K562 (cell line): Measurements from ENCODE around the gene PCID2. TPM values are rescaled to one million over a fixed set of nuclear protein-coding genes. Genes with fewer than 3 reads are reported as not detected.

Source experiments
- ATAC-seq: fragments of 200-7000 bp; cut with Tn5 transposase; 3 replicates; pipeline ENCODE4 v1.9.1; 2020; ENCODE audit warnings: moderate library complexity
- BruUV-seq: library from RNA; stranded (reverse); fragments of 400-500 nt; replicated peaks from 2 replicates; lab custom pipeline; 2021; lab: Mats Ljungman, UMichigan
- CTCF ChIA-PET: fragments of 300-600 bp; formaldehyde crosslinking; extraction: SDS; loops from one replicate; lab custom pipeline; 2021; ENCODE audit warnings: low intra/inter-chr PET ratio; lab: Yijun Ruan, JAX
- POLR2A ChIA-PET: fragments of 300-600, 350-650 bp; sonication (Branson Sonifier 250); formaldehyde crosslinking; extraction: SDS; loops from one replicate; lab custom pipeline; 2021; ENCODE audit warnings: antibody characterized with exemption, inconsistent platforms; lab: Yijun Ruan, JAX
- DNase-seq, 4 experiments: peaks; one replicate each; pipeline versions ENCODE4 v3.0.0 to v3.0.0-alpha.2; 2011 to 2018; ENCODE audit warnings: low spot score in 3 of 4, mixed read lengths in 3 of 4; ENCODE audit errors: extremely low read depth in 1 of 4
- FAIRE-seq: peaks from 2 replicates; lab custom pipeline; 2011; peaks lifted over from hg19 to GRCh38; lab: Jason Lieb, UNC
- H2AFZ ChIP-seq: 2 replicates; pipeline ENCODE4 v1.6.0; 2011; ENCODE audit warnings: low read depth, low read length, control low read depth, inconsistent platforms
- H3K27ac ChIP-seq: fragments of 200-600 bp; 3 replicates; pipeline ENCODE4 v1.8.0; 2011; ENCODE audit warnings: low read depth, mild to moderate bottlenecking, control low read depth, inconsistent platforms, low read length, moderate library complexity, mixed read lengths; ENCODE audit errors: extremely low read depth
- H3K27me3 ChIP-seq, 2 experiments: fragments of 300-600 bp in 1 of 2; 2 replicates in 1 of 2; 3 replicates in 1 of 2; pipeline versions ENCODE4 v1.6.0 to v1.8.0; 2011; ENCODE audit warnings: inconsistent platforms in 2 of 2, low read length in 2 of 2, mild to moderate bottlenecking in 1 of 2, mixed read lengths in 1 of 2, moderate library complexity in 1 of 2; ENCODE audit not compliant: control insufficient read depth in 2 of 2, insufficient read depth in 2 of 2
- H3K36me3 ChIP-seq: fragments of 300-600 bp; 3 replicates; pipeline ENCODE4 v1.8.0; 2011; ENCODE audit warnings: mild to moderate bottlenecking, low read length, inconsistent platforms; ENCODE audit not compliant: control insufficient read depth, insufficient read depth
- H3K4me1 ChIP-seq, 2 experiments: fragments of 200-600 bp in 1 of 2; replicated peaks in 1 of 2; 2 replicates in 1 of 2; 3 replicates in 1 of 2; pipeline versions ENCODE4 v1.5.1 to v1.8.0; 2011; ENCODE audit warnings: inconsistent platforms in 2 of 2, low read length in 2 of 2, mild to moderate bottlenecking in 1 of 2, mixed read lengths in 1 of 2, moderate library complexity in 1 of 2; ENCODE audit not compliant: control insufficient read depth in 2 of 2, insufficient read depth in 2 of 2
- H3K4me2 ChIP-seq: 2 replicates; pipeline ENCODE4 v1.6.1; 2011; ENCODE audit warnings: low read length, control low read depth, inconsistent platforms, mixed read lengths; ENCODE audit not compliant: insufficient read depth
- H3K4me3 ChIP-seq: fragments of 200-600 bp; sonication (generic), shearing (Covaris generic); 2 replicates; pipeline ENCODE4 v1.5.1; 2016; ENCODE audit warnings: control low read depth, inconsistent platforms
- H3K79me2 ChIP-seq: fragments of 200-600 bp; 3 replicates; pipeline ENCODE4 v1.8.0; 2011; ENCODE audit warnings: low read length, inconsistent platforms; ENCODE audit not compliant: control insufficient read depth, insufficient read depth
- H3K9ac ChIP-seq, 2 experiments: 2 replicates each; pipeline versions ENCODE4 v1.6.0 to v1.6.1; 2011; ENCODE audit warnings: low read depth in 2 of 2, low read length in 2 of 2, control low read depth in 1 of 2, inconsistent platforms in 1 of 2, mild to moderate bottlenecking in 1 of 2, mixed read lengths in 1 of 2; ENCODE audit not compliant: insufficient read depth in 1 of 2
- H3K9me1 ChIP-seq: one replicate; pipeline ENCODE4 v1.6.0; 2011; ENCODE audit warnings: inconsistent platforms, mild to moderate bottlenecking, low read length, moderate library complexity; ENCODE audit not compliant: control insufficient read depth, insufficient read depth
- H3K9me3 ChIP-seq: replicated peaks from 2 replicates; pipeline ENCODE4 v1.5.1; 2011; ENCODE audit warnings: low read depth, low read length, inconsistent platforms; ENCODE audit not compliant: control insufficient read depth, insufficient read depth
- H4K20me1 ChIP-seq: replicated peaks from 2 replicates; pipeline ENCODE4 v1.6.1; 2011; ENCODE audit warnings: low read length, inconsistent platforms, mixed read lengths; ENCODE audit not compliant: control insufficient read depth, insufficient read depth
- HDAC3 ChIP-seq: fragments of 450-650 bp; IDR thresholded peaks from 2 replicates; pipeline ENCODE4 v1.6.1; 2018; ENCODE audit warnings: borderline replicate concordance, mild to moderate bottlenecking, moderate library complexity; ENCODE audit not compliant: partially characterized antibody
- HDAC8 ChIP-seq: fragments of 450-650 bp; IDR thresholded peaks from 2 replicates; pipeline ENCODE4 v1.6.1; 2016; ENCODE audit warnings: mild to moderate bottlenecking, missing genetic modification characterization, moderate library complexity, missing compliant biosample characterization
- SETDB1 ChIP-seq: IDR thresholded peaks from one replicate; pipeline ENCODE4 v1.6.1; 2012; ENCODE audit warnings: low read length, control low read depth, inconsistent platforms
- SMAD4 ChIP-seq: fragments of 250-450 bp; sonication (Bioruptor Pico); conservative IDR thresholded peaks from 2 replicates; pipeline ENCODE4 v1.8.0; 2021; ENCODE audit warnings: inconsistent platforms, mild to moderate bottlenecking, moderate library complexity
- ZNF23 ChIP-seq: fragments of 250-450 bp; sonication (Bioruptor Pico); IDR thresholded peaks from 2 replicates; pipeline ENCODE4 v1.4.0; 2020; ENCODE audit warnings: mild to moderate bottlenecking
- ZNF3 ChIP-seq: fragments of 250-450 bp; sonication (Bioruptor Pico); IDR thresholded peaks from 2 replicates; pipeline ENCODE4 v1.5.0; 2021; ENCODE audit warnings: mild to moderate bottlenecking, moderate library complexity
- ZNF41 ChIP-seq: fragments of 250-450 bp; sonication (Bioruptor Pico); conservative IDR thresholded peaks from 2 replicates; pipeline ENCODE4 v1.4.0; 2020; ENCODE audit warnings: mild to moderate bottlenecking
- ZNF583 ChIP-seq: fragments of 250-450 bp; sonication (Bioruptor Pico); IDR thresholded peaks from 2 replicates; pipeline ENCODE4 v1.4.0; 2020
- WGBS: fragments of 100-300 bp; shearing (Covaris generic); methylation state at CpG from one replicate; pipeline ENCODE4 v1.1.6; 2016; ENCODE audit warnings: low coverage, mixed read lengths; ENCODE audit not compliant: insufficient coverage; ENCODE audit errors: missing lambda C conversion rate; 5-methylcytosine and 5-hydroxymethylcytosine counted together
- in situ Hi-C: fragments of 300-500 bp; cut with MboI; formaldehyde crosslinking; loops from 4 replicates; pipeline ENCODE4 v1.15.0; 2018; ENCODE audit warnings: inconsistent platforms, mixed read lengths
- intact Hi-C: fragments of 100-400 bp; cut with micrococcal nuclease; formaldehyde crosslinking; loops from 2 replicates; pipeline ENCODE4 v1.14.2; 2022
- polyA plus RNA-seq, 8 experiments: library from polyadenylated mRNA; depleted of rRNA in 4 of 8; stranded (reverse) in 5 of 8; unstranded in 3 of 8; fragments of >200 nt; fragmentation: Nextera tagmentation in 2 of 8; fragmentation: Illumina TruSeq in 1 of 8; extraction: Ambion mirVana in 2 of 8; extraction: Trizol in 1 of 8; gene quantifications; 2 replicates each; pipeline versions ENCODE4 v1.2.1 to v1.2.3, GENCODE V29; 2011 to 2014; ENCODE audit warnings: inconsistent platforms in 1 of 8, missing spikeins in 1 of 8
- total RNA-seq, 7 experiments: library from RNA; depleted of rRNA in 6 of 7; stranded (reverse); fragments of >200 nt in 6 of 7; fragmentation: Illumina TruSeq in 2 of 7; extraction: Trizol in 2 of 7; gene quantifications; 2 replicates each; pipeline versions ENCODE4 v1.2.1 to v1.2.3, GENCODE V29; 2011 to 2021; ENCODE audit warnings: low replicate concordance in 1 of 7
- TF ChIP-seq, protein P1 (sequence below): fragments of 450-650 bp; IDR thresholded peaks from 2 replicates; pipeline ENCODE4 v1.6.1; 2017; ENCODE audit warnings: mild to moderate bottlenecking, moderate library complexity
- TF ChIP-seq, protein P2 (sequence below): fragments of 450-650 bp; IDR thresholded peaks from 2 replicates; pipeline ENCODE4 v1.6.1; 2016; ENCODE audit warnings: mild to moderate bottlenecking
- TF ChIP-seq, protein P3 (sequence below), 2 experiments: fragments of 450-650 bp; IDR thresholded peaks; 2 replicates each; pipeline ENCODE4 v1.6.1; 2018; ENCODE audit warnings: mild to moderate bottlenecking in 2 of 2, low read depth in 1 of 2; ENCODE audit not compliant: partially characterized antibody in 2 of 2

PCID2 gene
- total and polyA plus RNA-seq, 9 of the 15 experiments (the other 6 are each of a cell fraction or from before 2014, with no cell fraction given): 39.6 to 117 (median 59.6) TPM

DNA sequence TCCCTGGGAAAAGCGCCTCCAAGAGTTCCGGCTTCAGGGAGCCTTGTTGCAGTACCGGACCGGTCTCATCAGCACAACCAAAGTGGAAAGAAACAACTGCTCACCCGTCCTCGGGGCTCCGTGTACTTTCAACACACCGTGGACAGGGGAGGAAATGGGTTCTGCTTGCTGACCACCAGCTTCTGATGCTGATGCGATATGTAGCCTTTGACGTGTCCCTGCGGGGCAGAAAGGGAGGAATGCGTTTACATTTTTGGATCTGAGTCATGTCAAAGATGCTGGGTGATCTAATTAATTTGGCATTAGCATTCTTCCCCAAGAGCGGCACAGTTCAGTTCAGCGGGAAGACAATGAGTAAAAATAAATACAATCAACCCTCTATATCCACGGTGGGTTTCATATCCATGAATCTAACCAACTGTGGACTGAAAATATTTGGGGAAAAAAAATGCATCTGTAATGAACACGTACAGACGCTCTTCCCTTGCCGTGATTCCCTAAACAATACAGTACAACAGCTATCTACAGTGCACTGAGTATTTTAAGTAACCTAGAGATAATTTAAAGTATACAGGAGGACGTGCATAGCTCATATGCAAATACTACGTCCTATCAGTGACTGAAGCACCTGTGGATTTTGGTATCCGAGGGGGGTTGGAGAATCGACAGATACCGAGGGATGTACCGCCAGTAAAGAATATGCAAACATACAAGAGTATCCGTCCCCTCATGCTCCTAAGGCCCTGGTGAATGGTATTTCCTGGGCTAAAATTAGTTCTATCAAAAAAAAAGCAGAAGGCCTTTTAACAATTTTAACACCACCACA, 30.2 kb downstream of the PCID2 start:
- DNase-seq: no peak
- H3K36me3 ChIP-seq: peaks cover 77% of the 10 kb centered on the region
- POLR2A ChIA-PET: interaction anchor here (0.6 to 1.0 kb wide), 3 partner anchors 14 to 133 kb away, joined by 3 to 7 read pairs (median 6); no protein-coding TSS in a partner anchor
- H2AFZ ChIP-seq: no peak overlapping the region
- BruUV-seq: no TSS peak
- intact Hi-C loops: no loop called here
- no peaks in the 10 kb centered on the region for H3K9me3 ChIP-seq
- H3K27me3 ChIP-seq: no peaks in the 10 kb centered on the region
- ATAC-seq: no peak
- no peak overlapping the region for H3K4me2 ChIP-seq
- peaks cover 0 to 5% of the 10 kb centered on the region in 2 experiments; a peak in 2 of 5 replicates for H3K4me1 ChIP-seq
- H3K9ac ChIP-seq: no peak overlapping the region
- H4K20me1 ChIP-seq: peaks cover 2% of the 10 kb centered on the region; the same call in 1 of the 2 replicates
- H3K27ac ChIP-seq: no peak overlapping the region
- CTCF ChIA-PET: no interaction called here
- in situ Hi-C loops: no loop called here
- no peaks in the 10 kb centered on the region for H3K79me2 ChIP-seq
- WGBS: 95% methylated on average over 16 of the region's 25 CpGs
- H3K9me1 ChIP-seq: peaks cover 3% of the 10 kb centered on the region
- no peak overlapping the region for H3K4me3 ChIP-seq
- no peak for FAIRE-seq
- no peak for TF ChIP-seq ZNF3
- no peak for TF ChIP-seq SETDB1
- TF ChIP-seq, protein P1, sequence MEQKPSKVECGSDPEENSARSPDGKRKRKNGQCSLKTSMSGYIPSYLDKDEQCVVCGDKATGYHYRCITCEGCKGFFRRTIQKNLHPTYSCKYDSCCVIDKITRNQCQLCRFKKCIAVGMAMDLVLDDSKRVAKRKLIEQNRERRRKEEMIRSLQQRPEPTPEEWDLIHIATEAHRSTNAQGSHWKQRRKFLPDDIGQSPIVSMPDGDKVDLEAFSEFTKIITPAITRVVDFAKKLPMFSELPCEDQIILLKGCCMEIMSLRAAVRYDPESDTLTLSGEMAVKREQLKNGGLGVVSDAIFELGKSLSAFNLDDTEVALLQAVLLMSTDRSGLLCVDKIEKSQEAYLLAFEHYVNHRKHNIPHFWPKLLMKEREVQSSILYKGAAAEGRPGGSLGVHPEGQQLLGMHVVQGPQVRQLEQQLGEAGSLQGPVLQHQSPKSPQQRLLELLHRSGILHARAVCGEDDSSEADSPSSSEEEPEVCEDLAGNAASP: no peak
- TF ChIP-seq HDAC8: no peak
- TF ChIP-seq SMAD4 (CRISPR knock-in tag): no peak
- no peak for TF ChIP-seq ZNF583 (CRISPR knock-in tag)
- TF ChIP-seq ZNF41 (CRISPR knock-in tag): no peak
- TF ChIP-seq, protein P2, sequence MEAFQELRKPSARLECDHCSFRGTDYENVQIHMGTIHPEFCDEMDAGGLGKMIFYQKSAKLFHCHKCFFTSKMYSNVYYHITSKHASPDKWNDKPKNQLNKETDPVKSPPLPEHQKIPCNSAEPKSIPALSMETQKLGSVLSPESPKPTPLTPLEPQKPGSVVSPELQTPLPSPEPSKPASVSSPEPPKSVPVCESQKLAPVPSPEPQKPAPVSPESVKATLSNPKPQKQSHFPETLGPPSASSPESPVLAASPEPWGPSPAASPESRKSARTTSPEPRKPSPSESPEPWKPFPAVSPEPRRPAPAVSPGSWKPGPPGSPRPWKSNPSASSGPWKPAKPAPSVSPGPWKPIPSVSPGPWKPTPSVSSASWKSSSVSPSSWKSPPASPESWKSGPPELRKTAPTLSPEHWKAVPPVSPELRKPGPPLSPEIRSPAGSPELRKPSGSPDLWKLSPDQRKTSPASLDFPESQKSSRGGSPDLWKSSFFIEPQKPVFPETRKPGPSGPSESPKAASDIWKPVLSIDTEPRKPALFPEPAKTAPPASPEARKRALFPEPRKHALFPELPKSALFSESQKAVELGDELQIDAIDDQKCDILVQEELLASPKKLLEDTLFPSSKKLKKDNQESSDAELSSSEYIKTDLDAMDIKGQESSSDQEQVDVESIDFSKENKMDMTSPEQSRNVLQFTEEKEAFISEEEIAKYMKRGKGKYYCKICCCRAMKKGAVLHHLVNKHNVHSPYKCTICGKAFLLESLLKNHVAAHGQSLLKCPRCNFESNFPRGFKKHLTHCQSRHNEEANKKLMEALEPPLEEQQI: no peak
- no peak for TF ChIP-seq HDAC3
- TF ChIP-seq ZNF23 (CRISPR knock-in tag): no peak
- TF ChIP-seq, protein P3, sequence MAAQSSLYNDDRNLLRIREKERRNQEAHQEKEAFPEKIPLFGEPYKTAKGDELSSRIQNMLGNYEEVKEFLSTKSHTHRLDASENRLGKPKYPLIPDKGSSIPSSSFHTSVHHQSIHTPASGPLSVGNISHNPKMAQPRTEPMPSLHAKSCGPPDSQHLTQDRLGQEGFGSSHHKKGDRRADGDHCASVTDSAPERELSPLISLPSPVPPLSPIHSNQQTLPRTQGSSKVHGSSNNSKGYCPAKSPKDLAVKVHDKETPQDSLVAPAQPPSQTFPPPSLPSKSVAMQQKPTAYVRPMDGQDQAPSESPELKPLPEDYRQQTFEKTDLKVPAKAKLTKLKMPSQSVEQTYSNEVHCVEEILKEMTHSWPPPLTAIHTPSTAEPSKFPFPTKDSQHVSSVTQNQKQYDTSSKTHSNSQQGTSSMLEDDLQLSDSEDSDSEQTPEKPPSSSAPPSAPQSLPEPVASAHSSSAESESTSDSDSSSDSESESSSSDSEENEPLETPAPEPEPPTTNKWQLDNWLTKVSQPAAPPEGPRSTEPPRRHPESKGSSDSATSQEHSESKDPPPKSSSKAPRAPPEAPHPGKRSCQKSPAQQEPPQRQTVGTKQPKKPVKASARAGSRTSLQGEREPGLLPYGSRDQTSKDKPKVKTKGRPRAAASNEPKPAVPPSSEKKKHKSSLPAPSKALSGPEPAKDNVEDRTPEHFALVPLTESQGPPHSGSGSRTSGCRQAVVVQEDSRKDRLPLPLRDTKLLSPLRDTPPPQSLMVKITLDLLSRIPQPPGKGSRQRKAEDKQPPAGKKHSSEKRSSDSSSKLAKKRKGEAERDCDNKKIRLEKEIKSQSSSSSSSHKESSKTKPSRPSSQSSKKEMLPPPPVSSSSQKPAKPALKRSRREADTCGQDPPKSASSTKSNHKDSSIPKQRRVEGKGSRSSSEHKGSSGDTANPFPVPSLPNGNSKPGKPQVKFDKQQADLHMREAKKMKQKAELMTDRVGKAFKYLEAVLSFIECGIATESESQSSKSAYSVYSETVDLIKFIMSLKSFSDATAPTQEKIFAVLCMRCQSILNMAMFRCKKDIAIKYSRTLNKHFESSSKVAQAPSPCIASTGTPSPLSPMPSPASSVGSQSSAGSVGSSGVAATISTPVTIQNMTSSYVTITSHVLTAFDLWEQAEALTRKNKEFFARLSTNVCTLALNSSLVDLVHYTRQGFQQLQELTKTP (IDR thresholded peaks at IDR 0.05; ENCODE audit: low read depth in 1 of 2, partially characterized antibody in 2 of 2): no peak
